Uterus (tissue), 4 donors: Measurements from ENCODE around the gene CPM. TPM values are rescaled to one million over a fixed set of nuclear protein-coding genes. Genes with fewer than 3 reads are reported as not detected.
"Not testable (repeated sequence)": the region's sequence is repeated elsewhere in the genome, so short reads cannot be mapped to it uniquely, and the experiment has no call there.

Experiments used
- DNase-seq, 2 donors: peaks; one replicate each; pipeline ENCODE4 v3.0.0-alpha.2; 2019 to 2020
- H3K27ac ChIP-seq, 2 donors: fragments of 200-600 bp; sonication (generic); 1 replicate in 1 of 2; 2 replicates in 1 of 2; pipeline ENCODE4 v1.5.1; 2016 to 2018
- H3K27me3 ChIP-seq, 2 donors: fragments of 200-600 bp; sonication (generic); one replicate each; pipeline ENCODE4 v1.5.1; 2018 to 2019; ENCODE audit warnings: control low read depth in 1 of 2
- H3K36me3 ChIP-seq, 2 donors: fragments of 200-600 bp; sonication (generic); one replicate each; pipeline ENCODE4 v1.5.1; 2019; ENCODE audit warnings: control low read depth in 1 of 2
- H3K4me1 ChIP-seq, 2 donors: fragments of 200-600 bp; sonication (generic); one replicate each; pipeline ENCODE4 v1.5.1; 2018 to 2019; ENCODE audit warnings: control low read depth in 1 of 2
- H3K4me3 ChIP-seq, 2 donors: fragments of 200-600 bp; sonication (generic); 1 replicate in 1 of 2; 2 replicates in 1 of 2; pipeline ENCODE4 v1.5.1; 2018 to 2019; ENCODE audit warnings: mild to moderate bottlenecking in 1 of 2
- H3K9me3 ChIP-seq, 2 donors: fragments of 200-600 bp; sonication (generic); one replicate each; pipeline ENCODE4 v1.5.1; 2019; ENCODE audit warnings: control low read depth in 1 of 2
- POLR2A ChIP-seq, 2 donors: fragments of 450-650 bp; IDR thresholded peaks; one replicate each; pipeline ENCODE4 v1.6.1; 2016; ENCODE audit warnings: antibody characterized with exemption in 2 of 2, mild to moderate bottlenecking in 1 of 2, moderate library complexity in 1 of 2
- intact Hi-C: fragments of 100-400 bp; cut with DNase I; formaldehyde crosslinking; loops from one replicate; pipeline ENCODE4 v1.15.1; 2023; ENCODE audit warnings: low total_unique reads
- total RNA-seq, 4 donors: library from RNA; depleted of rRNA in 3 of 4; stranded (reverse); fragments of >200 nt in 3 of 4; gene quantifications; one replicate each; pipeline versions ENCODE4 v1.1.0 to v1.2.4, GENCODE V29; 2014 to 2023
- TF ChIP-seq, protein P1 (sequence below), 4 experiments: fragments of 200-600 bp in 2 of 4; fragments of 450-650 bp in 2 of 4; sonication (generic) in 2 of 4; IDR thresholded peaks; one replicate each; pipeline ENCODE4 v1.5.1; 2016 to 2019; ENCODE audit warnings: antibody characterized with exemption in 4 of 4, mild to moderate bottlenecking in 2 of 4, moderate library complexity in 1 of 4
- donor health status: DM: yes; HTN: yes; CAD: no.

Gene CPM
- total RNA-seq, 4 donors from 2014 or later = 4.4 to 20.0 (median 10.7) TPM

GRCh38 chr12:68824131-68824530, 108.8 kb downstream of the CPM start:
- intact Hi-C loops = no loop called here
- Histone ChIP-seq H3K9me3 (no peaks in the 10 kb centered on the region), H3K4me3 (no peak overlapping the region), H3K4me1 (no peaks in the 10 kb centered on the region), H3K36me3 (peaks cover 0 to 2% of the 10 kb centered on the region in 2 donors), H3K27me3 (no peaks in the 10 kb centered on the region), H3K27ac (no peak overlapping the region)
- no peak for DNase-seq
- TF ChIP-seq, protein P1, sequence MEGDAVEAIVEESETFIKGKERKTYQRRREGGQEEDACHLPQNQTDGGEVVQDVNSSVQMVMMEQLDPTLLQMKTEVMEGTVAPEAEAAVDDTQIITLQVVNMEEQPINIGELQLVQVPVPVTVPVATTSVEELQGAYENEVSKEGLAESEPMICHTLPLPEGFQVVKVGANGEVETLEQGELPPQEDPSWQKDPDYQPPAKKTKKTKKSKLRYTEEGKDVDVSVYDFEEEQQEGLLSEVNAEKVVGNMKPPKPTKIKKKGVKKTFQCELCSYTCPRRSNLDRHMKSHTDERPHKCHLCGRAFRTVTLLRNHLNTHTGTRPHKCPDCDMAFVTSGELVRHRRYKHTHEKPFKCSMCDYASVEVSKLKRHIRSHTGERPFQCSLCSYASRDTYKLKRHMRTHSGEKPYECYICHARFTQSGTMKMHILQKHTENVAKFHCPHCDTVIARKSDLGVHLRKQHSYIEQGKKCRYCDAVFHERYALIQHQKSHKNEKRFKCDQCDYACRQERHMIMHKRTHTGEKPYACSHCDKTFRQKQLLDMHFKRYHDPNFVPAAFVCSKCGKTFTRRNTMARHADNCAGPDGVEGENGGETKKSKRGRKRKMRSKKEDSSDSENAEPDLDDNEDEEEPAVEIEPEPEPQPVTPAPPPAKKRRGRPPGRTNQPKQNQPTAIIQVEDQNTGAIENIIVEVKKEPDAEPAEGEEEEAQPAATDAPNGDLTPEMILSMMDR (IDR thresholded peaks at IDR 0.05) = no peak
- TF ChIP-seq POLR2A (IDR thresholded peaks at IDR 0.05) = no peak

GRCh38 chr12:68823696-68824095, 109.3 kb downstream of the CPM start:
- H3K4me3 ChIP-seq = no peak overlapping the region
- H3K4me1 ChIP-seq = no peaks in the 10 kb centered on the region
- H3K9me3 ChIP-seq = no peaks in the 10 kb centered on the region
- H3K27ac ChIP-seq = no peak overlapping the region
- intact Hi-C loops = no loop called here
- no peak for DNase-seq
- TF ChIP-seq POLR2A (IDR thresholded peaks at IDR 0.05) = no peak
- TF ChIP-seq, protein P1 (IDR thresholded peaks at IDR 0.05) = no peak
- H3K36me3 ChIP-seq = peaks cover 0 to 2% of the 10 kb centered on the region in 2 donors
- no peaks in the 10 kb centered on the region for H3K27me3 ChIP-seq

GRCh38 chr12:68821357-68822188, 111.4 kb downstream of the CPM start:
- no peaks in the 10 kb centered on the region for H3K4me1 ChIP-seq
- intact Hi-C loops = no loop called here
- H3K27me3 ChIP-seq = no peaks in the 10 kb centered on the region
- no peak for TF ChIP-seq POLR2A (IDR thresholded peaks at IDR 0.05)
- TF ChIP-seq, protein P1 (IDR thresholded peaks at IDR 0.05) = no peak
- no peak overlapping the region for H3K4me3 ChIP-seq
- no peak overlapping the region for H3K27ac ChIP-seq
- H3K9me3 ChIP-seq = no peaks in the 10 kb centered on the region
- DNase-seq = no peak
- H3K36me3 ChIP-seq = peaks cover 0 to 2% of the 10 kb centered on the region in 2 donors

- H3K27ac ChIP-seq, DNase-seq, H3K4me3 ChIP-seq, H3K4me1 ChIP-seq, H3K27me3 ChIP-seq, H3K9me3 ChIP-seq, H3K36me3 ChIP-seq, intact Hi-C loops: not testable (repeated sequence)
Measured at GRCh38 chr12:68819481-68819880, 113.5 kb downstream of the CPM start.

- Histone ChIP-seq H3K27me3 (no peaks in the 10 kb centered on the region), H3K4me3 (no peak overlapping the region), H3K9me3 (no peaks in the 10 kb centered on the region), H3K27ac (no peak overlapping the region), H3K36me3 (no peaks in the 10 kb centered on the region), H3K4me1 (peaks cover 5% of the 10 kb centered on the region in 2 donors)
- no peak for DNase-seq
- intact Hi-C loops = no loop called here
- TF ChIP-seq, protein P1 (IDR thresholded peaks at IDR 0.05) = no peak
Measured at GRCh38 chr12:68815928-68816800, 116.8 kb downstream of the CPM start.
